GM19452 (cell line): Measurements from ENCODE around the gene XRCC1.
"Not testable (repeated sequence)": the region's sequence is repeated elsewhere in the genome, so short reads cannot be mapped to it uniquely, and the experiment has no call there.

ENCODE experiments used
- ATAC-seq: cut with Tn5 transposase; IDR thresholded peaks from one replicate; pipeline ENCODE4 v1.9.1; 2021; ENCODE audit not compliant: unreplicated experiment

The XRCC1 gene

DNA sequence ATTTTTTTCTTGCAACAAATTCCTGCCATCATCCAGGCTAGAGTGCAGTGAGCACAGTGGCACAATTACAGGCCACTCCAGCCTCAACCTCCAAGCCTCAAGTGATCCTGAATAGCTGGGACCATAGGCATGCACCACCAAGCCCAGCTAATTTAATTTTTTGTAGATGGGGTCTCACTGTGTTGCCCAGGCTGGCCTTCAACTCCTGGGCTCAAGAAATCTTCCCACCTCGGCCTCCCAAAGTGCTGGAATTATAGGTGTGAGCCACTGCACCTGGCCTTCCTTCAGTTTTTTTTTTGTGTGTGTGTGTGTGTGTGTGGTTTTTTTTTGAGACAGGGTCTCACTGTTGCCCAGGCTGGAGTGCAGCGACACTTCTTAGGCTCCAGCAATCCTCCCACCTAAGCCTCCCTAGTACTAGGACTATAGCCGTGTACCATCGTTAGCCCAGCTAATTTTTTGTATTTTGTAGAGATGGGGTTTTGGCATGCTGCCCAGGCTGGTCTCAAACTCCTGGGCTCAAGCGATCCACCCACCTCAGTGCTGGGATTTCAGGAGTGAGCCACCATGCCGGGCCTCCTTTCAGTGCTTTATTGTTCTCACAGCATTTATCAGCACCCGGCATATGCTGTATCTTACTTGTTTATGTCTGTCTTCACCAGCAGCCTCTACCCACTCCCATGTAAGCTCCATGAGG, 30.7 kb upstream of the XRCC1 start:
- ATAC-seq, result no peak

DNA sequence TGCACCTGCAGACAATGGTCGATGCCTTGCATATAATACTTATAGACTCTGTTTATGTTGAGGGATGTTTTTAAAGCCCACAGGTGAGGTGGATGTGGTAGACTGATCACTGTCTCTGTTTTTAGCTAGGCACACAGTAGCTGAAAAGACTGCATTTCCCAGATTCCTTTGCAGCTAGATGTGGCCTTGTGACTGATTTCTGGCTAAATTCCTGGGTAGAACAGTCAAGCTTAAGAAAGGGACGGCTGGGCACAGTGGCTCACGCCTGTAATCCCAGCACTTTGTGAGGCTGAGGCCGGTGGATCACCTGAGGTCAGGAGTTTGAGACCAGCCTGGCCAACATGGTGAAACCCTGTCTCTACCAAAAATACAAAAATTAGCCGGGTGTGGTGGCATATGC, 25.0 kb upstream of the XRCC1 start:
- not testable (repeated sequence) for ATAC-seq

DNA sequence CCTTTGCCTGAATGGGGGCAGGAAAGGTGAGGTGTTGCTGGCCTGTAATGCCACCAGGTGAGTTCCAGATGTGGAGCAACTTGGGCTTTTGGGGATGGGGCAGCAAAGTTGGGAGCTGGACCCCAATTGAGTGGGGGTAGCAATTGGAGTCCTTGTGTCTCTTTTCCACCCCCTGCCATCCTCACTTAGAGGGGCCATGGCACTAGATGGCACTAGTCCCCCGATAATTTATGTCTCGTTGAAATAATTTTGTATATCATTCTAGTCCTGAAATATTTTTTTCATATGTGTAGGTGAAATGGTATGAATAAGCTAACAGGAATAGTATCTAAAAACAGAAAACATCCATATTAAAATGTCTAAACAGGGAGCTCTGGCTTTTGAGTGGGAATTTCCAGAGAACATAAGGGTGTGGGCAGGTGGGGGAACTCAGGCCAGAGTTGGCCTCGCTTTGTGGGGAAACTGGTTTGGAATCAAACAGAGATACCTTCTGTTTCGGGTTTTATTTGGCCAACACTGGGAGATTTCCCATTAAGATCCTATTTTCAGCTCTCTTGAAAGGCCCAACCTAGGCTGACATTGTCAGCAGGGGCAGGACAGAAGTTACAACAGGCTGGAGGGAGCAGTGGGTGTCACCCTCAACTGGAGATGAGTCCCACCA, 24.4 kb upstream of the XRCC1 start:
- ATAC-seq, result no peak

DNA sequence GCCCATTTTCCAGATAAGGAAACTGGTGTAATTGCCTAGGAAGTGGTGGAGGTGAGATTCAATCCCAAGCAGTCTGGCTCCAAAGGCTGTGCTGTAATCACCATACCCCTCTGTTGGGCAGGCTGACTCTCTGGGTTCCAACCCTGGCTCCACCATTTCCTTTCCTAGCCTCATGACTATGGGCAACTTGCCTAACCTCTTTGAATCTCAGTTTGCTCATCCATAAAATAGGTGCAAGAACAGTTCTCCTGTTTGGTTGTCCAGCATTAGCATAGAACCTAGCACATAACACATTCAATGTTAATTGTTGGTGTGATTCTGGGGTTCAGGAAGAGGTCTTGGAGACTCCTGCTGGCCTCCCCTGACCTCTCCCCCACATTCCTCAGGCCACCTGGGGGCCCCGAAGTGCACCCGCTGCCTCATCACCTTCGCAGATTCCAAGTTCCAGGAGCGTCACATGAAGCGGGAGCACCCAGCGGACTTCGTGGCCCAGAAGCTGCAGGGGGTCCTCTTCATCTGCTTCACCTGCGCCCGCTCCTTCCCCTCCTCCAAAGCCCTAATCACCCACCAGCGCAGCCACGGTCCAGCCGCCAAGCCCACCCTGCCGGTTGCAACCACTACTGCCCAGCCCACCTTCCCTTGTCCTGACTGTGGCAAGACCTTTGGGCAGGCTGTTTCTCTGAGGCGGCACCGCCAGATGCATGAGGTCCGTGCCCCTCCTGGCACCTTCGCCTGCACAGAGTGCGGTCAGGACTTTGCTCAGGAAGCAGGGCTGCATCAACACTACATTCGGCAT, 23.3 kb upstream of the XRCC1 start:
- ATAC-seq, result no peak

DNA sequence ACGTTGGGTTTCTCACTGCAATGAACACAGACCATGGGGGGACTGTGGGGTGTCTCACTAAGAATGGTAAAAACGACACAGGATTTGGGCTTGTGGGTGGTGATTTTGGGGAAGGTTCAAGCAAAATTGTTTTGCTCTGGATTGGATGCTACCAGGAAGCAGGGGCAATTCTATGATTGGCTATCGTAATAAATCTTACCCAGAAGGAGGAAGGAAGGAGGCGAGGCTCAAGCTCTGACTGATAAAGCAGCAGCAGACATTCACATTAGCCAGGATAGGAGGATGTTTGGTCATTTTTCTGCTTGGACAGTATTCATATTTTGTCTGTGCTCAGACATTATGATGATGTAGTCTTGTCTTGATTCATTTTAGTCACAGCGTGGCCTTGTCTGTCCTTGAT, 22.5 kb upstream of the XRCC1 start:
- ATAC-seq, result no peak

DNA sequence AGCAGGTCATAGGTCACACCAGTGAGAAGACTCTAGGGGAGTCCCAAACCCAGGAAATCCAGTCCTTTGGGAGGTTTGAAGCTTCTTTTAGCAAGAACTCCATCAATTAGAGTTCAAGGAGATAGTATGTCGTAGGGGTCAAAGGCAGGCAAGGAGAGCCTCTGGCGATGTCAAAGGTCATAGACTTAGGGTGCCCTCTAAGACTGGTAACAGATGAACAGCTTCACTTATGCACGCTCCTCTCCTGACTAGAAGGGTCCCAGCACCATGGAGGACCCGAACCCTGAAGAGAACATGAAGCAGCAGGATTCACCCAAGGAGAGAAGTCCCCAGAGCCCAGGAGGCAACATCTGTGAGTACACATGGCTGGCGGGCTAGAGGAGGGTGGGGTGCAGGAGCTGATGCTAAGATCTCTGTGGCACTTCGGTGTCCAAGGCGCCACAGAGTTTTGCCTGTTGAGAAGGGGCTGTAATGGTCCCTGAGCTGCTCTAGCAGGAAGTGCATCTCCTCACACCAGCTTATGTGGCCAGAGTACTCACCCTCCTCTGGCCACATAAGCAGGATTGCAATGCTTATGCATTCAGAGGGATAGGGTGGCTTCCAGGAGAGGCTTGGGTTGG, 21.6 kb upstream of the XRCC1 start:
- ATAC-seq, result no peak

DNA sequence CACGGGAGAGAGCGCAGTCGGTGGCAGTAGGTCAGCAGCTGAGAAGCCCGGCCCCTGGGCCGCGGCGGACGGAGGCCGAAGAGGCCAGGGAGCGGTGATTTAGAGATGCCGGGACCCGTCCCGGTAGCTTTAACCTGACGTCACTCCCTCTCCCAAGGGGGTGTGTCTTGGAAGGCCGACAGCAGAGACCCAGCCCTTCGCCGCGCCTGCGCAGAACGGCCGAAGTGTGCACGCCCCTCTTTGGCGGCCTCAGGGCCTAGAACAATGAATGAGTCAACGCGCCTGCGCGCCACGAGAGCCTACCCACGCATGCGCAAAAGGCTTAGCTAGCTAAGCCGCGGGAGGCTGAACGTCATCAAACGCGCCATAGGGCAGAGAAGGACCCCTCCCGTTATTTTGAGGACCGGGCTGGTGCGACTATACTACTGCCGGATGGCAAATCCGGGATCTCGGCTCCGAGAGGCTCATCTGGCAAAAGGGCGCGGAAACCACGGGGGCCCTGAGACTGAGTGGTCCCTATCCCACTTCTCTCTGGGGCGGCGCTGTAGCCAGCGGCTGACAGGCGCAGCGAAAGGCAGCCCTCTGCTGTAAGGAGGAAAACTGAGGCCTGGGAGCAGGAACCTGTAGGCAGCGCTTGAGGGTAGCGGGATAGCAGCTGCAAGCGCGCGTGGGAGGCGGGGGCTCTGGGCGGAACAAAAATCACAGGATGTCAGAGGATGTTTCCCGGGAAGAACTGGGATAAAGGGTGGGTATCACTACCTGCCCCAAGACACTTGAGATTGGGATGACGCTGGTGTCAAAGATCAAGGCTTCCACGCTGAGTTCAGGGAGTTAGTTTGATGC, 20.9 kb upstream of the XRCC1 start, which contains the start of the genes IRGQ and ZNF576:
TSS of gene IRGQ (minus strand) at position 136 of the 843 bp plus-strand sequence. CDS start 796 bp downstream, outside the sequence.
TSS of gene ZNF576 (plus strand) at position 597 of the 843 bp plus-strand sequence. CDS start 514 bp downstream, outside the sequence.
- ATAC-seq, result peak; percentile 85

DNA sequence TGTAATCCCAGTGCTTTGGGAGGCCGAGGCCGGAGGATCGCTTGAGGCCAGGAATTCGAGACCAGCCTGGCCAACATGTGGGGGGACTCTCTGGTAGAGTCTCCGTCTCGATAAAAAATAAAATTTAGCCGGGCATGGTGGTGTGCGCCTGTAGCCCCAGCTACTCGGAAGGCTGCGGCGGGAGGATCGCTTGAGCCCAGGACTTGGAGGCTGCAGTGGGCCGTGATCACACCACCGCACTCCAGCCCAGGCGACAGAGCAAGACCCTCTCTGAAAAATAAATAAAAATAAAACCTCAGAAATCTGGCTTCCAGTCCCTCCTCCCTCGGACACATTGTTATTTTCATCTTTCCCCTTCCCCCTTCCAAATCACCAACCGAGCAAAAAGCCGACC, 20.3 kb upstream of the XRCC1 start:
- ATAC-seq, result peak; percentile 9

DNA sequence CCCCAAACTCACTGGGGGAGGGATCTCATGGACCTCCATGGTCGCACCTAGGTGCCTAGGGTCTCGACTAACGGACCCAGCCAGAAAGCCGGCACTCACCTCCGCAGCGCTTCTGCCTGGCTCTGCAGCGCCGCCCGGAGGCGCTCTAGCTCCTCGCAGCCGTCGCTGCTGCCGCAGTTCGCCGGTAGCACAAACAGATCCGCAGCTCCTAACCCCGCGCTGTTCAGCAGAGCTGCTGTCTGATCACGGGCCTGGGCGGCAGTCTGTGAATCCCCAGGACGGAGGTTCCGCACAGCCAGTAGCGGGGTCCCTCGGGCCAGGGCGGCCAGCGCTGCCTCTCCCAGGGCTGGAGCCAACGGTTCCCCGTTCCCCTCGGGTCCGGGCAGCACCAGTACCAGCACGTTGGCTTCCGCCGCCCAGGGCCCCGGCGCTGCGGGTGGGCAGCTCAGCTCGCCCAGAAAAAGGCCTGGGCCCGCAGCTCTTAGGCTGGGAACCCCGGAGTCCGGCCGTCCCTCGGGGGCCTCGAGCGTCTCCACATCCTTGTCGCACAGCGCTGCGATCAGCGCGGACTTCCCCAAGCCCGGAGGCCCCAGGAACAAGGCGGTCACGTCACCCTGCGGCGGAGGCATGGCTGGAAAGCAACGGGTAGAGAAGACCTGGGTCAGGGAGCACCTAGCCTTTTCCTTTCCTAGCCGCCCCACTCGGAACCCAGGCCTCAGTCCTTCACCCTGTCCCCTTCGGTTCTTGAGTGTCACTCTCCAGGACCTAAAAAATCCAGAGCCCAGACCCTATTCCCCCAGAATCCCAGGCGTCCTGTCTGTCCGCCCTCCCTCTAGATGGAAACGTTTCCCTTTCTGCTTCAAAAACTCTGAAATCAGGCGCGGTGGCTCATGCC, 19.6 kb upstream of the XRCC1 start:
- peak; percentile 36 for ATAC-seq

DNA sequence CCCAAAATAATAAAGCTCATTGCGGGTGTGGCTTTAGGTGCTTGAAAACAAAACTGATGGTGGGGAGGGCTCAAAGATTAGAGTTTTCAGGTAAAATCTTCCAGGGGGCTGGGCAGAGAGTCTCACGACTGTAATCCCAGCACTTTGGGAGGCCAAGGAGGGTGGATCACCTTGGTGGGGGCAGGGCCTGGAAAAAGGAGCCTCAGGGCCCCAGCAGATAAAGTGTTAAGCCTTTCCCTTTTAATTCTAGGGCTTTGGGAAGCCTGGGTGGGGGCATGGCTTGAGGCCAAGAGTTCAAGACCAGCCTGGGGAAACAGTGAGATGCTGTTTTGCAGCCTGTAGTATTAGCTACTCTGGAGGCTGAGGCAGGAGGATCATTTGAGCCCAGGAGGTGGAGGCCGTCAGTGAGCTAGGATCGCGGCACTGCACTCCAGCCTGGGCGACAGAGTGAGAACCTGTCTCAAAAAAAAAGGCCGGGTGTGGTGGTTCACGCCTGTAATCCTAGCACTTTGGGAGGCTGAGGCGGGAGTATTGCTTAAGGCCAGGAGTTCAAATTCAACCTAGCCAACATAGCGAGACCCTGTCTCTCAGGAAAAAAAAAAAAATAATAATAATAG, 18.9 kb upstream of the XRCC1 start:
- ATAC-seq, result no peak

DNA sequence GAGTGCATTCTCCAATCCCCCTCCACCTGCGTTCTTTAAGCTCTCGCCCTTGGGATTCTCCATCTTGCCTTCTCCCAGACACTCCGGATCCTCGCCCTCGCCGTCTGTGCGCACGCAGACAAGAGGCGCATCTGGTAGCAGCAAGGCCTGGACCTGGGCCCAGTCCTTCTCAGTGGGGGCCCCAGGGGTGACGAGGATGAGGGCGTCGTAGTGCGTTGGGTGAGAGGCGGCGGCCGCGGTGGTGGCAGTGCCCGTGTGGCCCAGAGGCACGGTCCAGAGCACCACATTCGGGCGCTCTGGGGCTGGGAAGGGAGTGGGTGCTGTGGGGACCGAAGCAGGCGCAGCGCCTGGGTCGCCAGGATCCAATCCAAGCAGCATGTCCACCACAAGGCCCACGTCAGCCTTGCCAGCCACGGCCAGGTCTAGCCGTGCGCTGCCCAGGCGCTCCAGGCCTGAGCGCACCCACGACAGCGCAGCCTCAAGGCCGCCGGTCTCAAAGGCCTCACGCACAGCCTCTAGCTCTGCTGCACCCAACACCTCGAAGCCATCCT, 17.5 kb upstream of the XRCC1 start:
- ATAC-seq, result no peak

DNA sequence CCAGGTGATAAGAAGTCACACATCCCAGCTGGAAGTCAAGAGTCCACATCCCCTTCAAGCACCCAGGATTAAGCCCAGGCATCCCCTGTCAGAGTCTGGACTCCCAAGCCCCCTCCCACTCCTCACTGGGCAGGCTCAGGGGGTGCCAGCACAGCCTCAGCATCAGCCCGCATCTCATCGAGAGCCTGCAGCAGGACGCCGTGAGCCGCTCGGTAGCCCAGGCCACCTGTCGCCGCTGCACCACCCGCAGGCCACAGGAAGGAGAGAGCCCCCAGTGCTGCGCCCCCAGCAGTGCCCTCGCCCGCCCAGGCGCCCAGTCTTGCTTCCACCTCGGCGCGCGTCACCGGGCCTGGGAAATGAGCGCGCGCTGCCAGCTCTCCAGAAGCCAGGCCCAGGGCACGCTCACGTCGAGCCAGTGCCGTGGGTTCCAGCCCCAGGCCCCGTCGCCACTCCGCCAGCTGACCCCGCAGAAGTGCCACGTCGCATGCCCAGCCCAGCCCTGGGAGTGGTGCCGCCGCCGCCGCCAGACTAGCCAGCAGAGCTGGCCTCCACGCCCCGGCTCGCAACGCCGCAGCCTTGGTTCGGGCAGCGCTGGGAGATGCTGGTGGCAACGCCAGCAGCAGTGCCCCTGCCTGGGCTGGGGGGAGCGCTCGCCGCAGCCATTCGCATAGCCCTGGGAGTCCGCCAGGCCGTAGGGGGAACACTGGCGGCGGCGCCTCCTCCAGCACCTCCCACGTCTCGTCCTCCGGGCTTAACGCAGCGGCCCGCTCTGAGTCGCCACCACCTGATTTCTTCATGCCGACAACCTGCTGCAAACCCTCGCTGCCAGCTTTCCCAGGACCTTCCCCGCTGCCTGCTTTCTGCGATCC, 16.8 kb upstream of the XRCC1 start:
- ATAC-seq, result no peak

DNA sequence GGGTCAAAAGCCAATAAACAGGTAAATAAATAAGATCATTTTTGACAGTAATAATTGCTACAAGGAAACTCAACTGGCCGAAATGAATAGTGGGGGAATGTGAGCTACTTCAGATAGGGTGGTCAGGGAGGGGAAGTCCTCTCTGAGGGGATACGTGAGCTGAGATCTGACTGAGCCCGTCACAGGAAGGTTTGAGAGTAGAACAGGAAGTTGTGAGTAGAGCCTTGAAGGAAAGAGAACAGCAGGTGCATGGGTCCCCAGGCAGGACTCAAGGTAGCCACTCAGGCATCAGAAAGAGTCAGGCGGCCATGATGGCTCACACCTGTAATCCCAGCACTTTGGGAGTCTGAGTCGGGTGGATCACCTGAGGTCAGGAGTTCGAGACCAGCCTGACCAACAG, 14.4 kb upstream of the XRCC1 start:
- ATAC-seq, result no peak

DNA sequence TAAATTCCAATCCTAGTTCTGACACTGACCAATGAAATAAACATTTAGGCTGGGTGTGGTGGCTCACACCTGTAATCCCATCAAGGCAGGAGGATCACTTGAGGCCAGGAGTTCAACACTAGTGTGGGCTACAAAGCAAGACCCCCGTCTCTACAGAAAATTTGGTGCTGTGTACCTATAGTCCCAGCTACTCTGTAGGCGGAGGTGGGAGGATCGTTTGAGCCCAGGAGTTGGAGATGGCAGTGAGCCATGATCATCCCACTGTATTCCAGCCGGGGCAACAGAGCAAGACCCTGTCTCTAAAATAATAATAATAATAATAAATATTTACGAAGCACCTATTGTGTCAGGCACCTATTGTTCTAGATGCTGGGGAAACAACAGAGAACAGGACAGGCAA, 13.9 kb upstream of the XRCC1 start:
- ATAC-seq, result no peak

DNA sequence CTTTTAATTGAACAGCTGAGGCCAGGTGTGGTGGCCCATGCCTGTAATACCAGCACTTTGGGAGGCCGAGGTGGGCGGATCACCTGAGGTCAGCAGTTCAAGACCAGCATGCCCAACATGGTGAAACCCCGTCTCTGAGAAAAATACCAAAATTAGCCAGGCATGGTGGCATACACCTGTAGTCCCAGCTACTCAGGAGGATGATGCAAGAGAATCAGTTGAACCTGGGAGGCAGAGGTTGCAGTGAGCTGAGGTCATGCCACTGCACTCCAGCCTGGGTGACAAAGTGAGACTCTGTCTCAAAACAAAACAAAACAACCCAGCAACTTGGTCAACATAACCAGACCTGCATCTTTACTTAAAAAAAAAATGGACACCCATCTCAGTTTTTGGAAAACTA, 11.7 kb upstream of the XRCC1 start:
- not testable (repeated sequence) for ATAC-seq

DNA sequence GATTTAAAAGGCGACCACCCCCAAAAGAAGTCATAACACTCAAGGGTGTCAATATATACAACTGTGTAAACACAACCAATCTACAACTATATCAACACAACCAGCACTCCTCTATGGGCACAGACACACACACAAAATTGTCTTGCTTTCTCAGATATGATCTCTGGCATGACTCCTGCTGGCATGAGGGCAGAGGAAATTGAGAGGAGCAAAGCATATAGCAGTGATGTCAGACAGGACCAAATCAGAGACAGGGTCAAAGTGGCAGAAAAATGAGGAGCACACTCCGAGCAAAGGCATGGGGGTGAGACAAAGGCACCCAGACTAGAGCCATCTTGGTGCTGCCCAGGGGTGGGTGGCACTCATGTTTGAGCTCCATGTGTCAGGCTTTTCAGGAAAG, 11.0 kb upstream of the XRCC1 start:
- ATAC-seq, result no peak

DNA sequence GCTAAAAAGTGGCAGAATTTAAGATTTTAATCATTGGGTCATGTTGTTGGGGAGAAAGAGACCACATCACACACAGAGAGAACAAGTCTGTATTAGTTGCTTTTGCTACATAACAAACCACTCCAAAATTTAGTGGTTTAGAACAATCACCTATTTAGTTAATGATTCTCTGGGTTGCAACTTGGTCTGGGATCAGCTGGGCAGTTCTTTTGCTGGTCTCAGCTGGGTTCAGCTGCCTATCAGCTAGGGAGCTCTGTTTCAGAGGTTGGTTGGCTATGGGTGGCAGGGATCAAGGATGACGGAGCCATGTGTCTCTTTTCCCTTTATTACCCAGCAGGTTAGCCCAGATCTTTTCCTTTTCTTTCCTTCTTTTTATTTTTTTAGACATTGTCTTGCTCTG, 9.2 kb upstream of the XRCC1 start:
- ATAC-seq, result no peak

DNA sequence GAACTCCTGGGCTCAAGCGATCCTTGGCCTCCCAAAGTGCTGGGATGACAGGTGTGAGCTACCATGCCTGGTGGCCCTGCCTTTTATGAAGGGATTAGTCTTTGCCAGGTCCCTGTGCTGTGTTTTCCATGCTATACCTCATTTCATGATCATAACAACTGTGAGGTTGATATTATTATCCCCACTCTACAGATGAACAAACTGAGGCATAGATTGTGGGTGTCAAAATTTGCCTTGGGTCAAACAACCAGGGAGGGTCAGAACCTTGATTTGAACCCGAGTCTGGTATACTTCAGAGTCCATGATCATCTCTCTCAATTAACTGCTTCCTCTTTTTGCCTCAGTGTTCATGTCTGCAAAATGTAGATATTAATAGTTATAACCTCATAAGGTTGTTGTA, 7.2 kb upstream of the XRCC1 start:
- no peak for ATAC-seq
